ENCODE results near the gene PEX11G. TPM values are rescaled to one million over a fixed set of nuclear protein-coding genes. Genes with fewer than 3 reads are reported as not detected.
"Not testable (repeated sequence)": the region's sequence is repeated elsewhere in the genome, so short reads cannot be mapped to it uniquely, and the experiment has no call there.

PEX11G gene
- total RNA-seq, 1 donor from 2014 or later = 1.4 TPM

DNA sequence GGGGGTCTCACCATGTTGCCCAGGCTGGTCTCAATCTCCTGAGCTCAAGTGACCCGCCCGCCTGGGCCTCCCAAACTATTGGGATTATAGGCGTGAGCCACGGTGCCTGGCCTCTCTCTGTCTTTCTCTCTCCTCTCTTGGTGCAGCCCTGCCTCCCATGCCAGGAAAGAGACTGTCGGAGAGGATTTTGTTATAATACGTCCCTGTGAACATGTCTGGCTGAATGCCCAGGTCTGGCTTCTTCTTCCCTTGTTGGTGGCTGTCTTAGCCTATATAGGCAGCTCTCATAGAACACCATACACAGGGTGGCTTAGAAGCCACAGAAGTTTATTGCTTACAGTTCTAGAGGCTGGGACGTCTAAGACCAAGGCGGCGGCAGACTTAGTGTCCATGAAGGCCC, 46.4 kb downstream of the PEX11G start:
- Mint-ChIP-seq H3K4me3 (no peak overlapping the region), H3K27ac (no peak overlapping the region), H3K4me1 (ENCODE audit: low read depth) (no peaks in the 10 kb centered on the region), H3K9me3 (no peaks in the 10 kb centered on the region), H3K27me3 (ENCODE audit: insufficient read depth) (no peaks in the 10 kb centered on the region), H3K36me3 (ENCODE audit: low read depth) (peaks cover 17% of the 10 kb centered on the region)
- intact Hi-C loops (cut with micrococcal nuclease) = no loop called here
- DNase-seq (ENCODE audit: low spot score) = no peak

GRCh38 chr19:7441468-7442146, 47.2 kb downstream of the PEX11G start:
- Mint-ChIP-seq H3K4me3 (no peak overlapping the region), H3K4me1 (ENCODE audit: low read depth) (no peaks in the 10 kb centered on the region), H3K9me3 (no peaks in the 10 kb centered on the region), H3K27me3 (ENCODE audit: insufficient read depth) (no peaks in the 10 kb centered on the region), H3K36me3 (ENCODE audit: low read depth) (peaks cover 14% of the 10 kb centered on the region), H3K27ac (no peak overlapping the region)
- no peak for DNase-seq (ENCODE audit: low spot score)
- intact Hi-C loops (cut with micrococcal nuclease) = no loop called here

DNA sequence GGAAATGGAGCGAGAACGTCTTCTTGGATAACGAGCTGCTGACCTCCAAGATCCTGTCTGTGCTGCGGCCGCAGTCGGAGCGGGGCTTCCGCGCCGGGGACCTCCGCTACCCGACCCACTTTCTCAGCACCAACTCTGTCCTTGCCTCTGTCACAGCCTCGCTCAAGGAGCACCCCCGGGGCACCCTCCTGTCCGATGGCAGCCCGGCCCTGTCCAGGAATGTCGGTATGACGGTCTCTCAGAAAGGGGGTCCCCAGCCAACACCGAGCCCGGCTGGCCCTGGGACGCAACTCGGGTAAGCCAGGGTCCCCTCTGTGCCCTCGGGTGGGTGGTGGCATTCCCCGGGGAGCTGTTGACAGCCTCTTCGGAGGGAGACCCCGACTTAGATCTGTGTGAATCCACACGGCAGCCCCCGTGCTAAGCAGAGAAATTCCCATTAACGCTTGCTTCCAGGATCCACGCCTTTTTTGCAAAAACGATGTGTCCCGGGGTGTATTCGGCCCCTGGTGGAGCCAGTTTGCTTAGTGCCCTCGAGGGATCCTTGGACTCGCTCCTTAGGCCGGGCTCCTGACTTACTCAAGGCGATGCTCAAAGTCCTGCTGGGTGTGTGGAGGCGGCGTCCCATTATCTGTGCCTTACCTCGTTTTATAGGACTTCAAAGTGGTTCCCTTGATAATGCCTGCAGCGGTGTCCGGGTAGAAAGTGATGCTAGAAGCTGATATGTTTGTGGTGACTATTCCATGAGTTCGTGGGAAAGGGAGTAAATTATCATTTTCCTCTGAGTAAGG, 48.5 kb downstream of the PEX11G start:
- H3K36me3 Mint-ChIP-seq (ENCODE audit: low read depth) = peaks cover 14% of the 10 kb centered on the region
- H3K4me1 Mint-ChIP-seq (ENCODE audit: low read depth) = no peaks in the 10 kb centered on the region
- no peak overlapping the region for H3K27ac Mint-ChIP-seq

GRCh38 chr19:7435586-7435985, 53.2 kb downstream of the PEX11G start:
- Mint-ChIP-seq H3K27me3 (ENCODE audit: insufficient read depth) (no peaks in the 10 kb centered on the region), H3K36me3 (ENCODE audit: low read depth) (peaks cover 2% of the 10 kb centered on the region), H3K4me3 (no peak overlapping the region), H3K27ac (no peak overlapping the region), H3K9me3 (no peaks in the 10 kb centered on the region), H3K4me1 (ENCODE audit: low read depth) (no peaks in the 10 kb centered on the region)
- no peak for DNase-seq (ENCODE audit: low spot score)
- intact Hi-C loops (cut with micrococcal nuclease) = no loop called here

More for the DNA sequence above, 48.5 kb downstream of the PEX11G start:
- intact Hi-C loops (cut with micrococcal nuclease) = no loop called here
- DNase-seq (ENCODE audit: low spot score) = no peak
- no peaks in the 10 kb centered on the region for H3K27me3 Mint-ChIP-seq (ENCODE audit: insufficient read depth)
- no peaks in the 10 kb centered on the region for H3K9me3 Mint-ChIP-seq
- H3K4me3 Mint-ChIP-seq = no peak overlapping the region

DNA sequence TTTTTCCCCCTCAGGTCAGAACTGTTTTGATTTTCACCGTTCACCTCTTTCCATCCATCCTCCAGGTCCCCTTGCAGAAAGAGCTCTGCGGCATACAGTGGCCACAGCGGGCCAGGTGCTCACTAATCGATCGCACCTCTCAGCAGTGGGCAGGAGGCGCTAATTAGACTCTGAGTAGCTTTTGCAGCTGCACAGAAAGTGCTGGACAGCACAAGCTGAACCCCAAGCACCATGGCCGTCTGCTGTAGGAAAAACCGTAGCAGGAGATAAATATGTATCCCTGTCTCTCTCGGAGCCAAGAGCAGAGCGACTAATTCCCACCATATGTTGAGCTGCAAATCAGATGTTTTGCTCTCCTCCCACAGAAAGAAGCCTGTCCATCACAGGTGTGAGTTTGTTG, 54.4 kb downstream of the PEX11G start:
- H3K27ac Mint-ChIP-seq = no peak overlapping the region

DNA sequence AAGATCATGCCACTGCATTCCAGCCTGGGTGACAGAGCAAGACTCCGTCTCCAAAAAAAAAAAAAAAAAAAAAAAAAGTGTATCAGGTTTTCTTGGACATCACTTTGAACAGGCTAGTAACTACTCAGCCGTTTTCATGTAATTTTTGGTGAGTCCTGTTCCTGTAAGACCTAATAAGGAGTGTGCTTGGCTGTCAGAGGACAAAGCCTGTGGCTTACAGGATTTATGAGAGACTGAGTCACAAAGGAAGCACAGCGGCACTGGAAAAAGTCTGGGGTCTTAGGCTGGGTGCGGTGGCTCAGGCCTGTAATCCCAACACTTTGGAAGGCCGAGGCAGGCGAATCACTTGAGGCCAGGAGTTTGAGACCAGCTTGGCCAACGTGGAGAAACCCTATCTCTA, 55.4 kb downstream of the PEX11G start:
- DNase-seq (ENCODE audit: low spot score); H3K36me3 Mint-ChIP-seq (ENCODE audit: low read depth); H3K4me3 Mint-ChIP-seq; H3K27ac Mint-ChIP-seq; H3K9me3 Mint-ChIP-seq; intact Hi-C loops (cut with micrococcal nuclease); H3K4me1 Mint-ChIP-seq (ENCODE audit: low read depth); H3K27me3 Mint-ChIP-seq (ENCODE audit: insufficient read depth): not testable (repeated sequence)

More for the DNA sequence above, 54.4 kb downstream of the PEX11G start:
- H3K4me3 Mint-ChIP-seq = no peak overlapping the region
- H3K4me1 Mint-ChIP-seq (ENCODE audit: low read depth) = no peaks in the 10 kb centered on the region
- no peaks in the 10 kb centered on the region for H3K27me3 Mint-ChIP-seq (ENCODE audit: insufficient read depth)
- H3K9me3 Mint-ChIP-seq = no peaks in the 10 kb centered on the region
- intact Hi-C loops (cut with micrococcal nuclease) = no loop called here
- H3K36me3 Mint-ChIP-seq (ENCODE audit: low read depth) = peaks cover 4% of the 10 kb centered on the region
- DNase-seq (ENCODE audit: low spot score) = no peak

GRCh38 chr19:7429638-7430282, 59.1 kb downstream of the PEX11G start:
- intact Hi-C loops (cut with micrococcal nuclease) = no loop called here
- no peak for DNase-seq (ENCODE audit: low spot score)
- Mint-ChIP-seq H3K9me3 (no peaks in the 10 kb centered on the region), H3K27ac (no peak overlapping the region), H3K27me3 (ENCODE audit: insufficient read depth) (no peaks in the 10 kb centered on the region), H3K36me3 (ENCODE audit: low read depth) (peaks cover 4% of the 10 kb centered on the region), H3K4me3 (no peak overlapping the region), H3K4me1 (ENCODE audit: low read depth) (peaks cover 10% of the 10 kb centered on the region)

DNA sequence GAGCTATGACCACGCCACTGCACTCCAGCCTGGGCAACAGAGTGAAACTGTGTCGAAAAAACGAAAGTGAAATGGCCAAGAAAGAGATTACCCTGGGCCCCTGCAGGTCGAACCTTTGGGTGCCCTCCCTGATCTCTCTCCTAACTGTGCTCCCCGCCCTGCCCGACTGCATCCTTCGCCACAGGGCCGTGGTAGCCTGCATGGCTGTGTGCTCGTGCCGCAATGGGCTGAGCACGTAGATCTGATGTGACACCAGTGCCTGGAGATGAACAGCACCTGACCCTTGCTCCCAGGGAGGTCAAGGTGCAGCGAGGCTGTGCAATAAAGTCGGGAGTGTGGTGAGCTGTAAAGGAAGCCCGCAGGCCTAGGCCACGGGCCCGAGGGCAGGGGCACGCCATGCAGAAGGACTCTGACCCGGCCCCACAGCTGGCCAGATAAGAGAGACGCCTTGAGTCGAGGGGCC, 60.2 kb downstream of the PEX11G start:
- Mint-ChIP-seq H3K27ac (peak overlapping the region; percentile 7), H3K4me3 (no peak overlapping the region), H3K4me1 (ENCODE audit: low read depth) (peaks cover 10% of the 10 kb centered on the region), H3K36me3 (ENCODE audit: low read depth) (peaks cover 4% of the 10 kb centered on the region), H3K9me3 (no peaks in the 10 kb centered on the region), H3K27me3 (ENCODE audit: insufficient read depth) (no peaks in the 10 kb centered on the region)
- intact Hi-C loops (cut with micrococcal nuclease) = loop anchor here (1.0 kb wide), 1 partner anchor 64 kb away; no protein-coding TSS in a partner anchor
- no peak for DNase-seq (ENCODE audit: low spot score)

- Mint-ChIP-seq H3K4me1 (ENCODE audit: low read depth) (peaks cover 10% of the 10 kb centered on the region), H3K27ac (peak overlapping the region; percentile 78)
Observed at GRCh38 chr19:7427944-7428343, 60.9 kb downstream of the PEX11G start.

GRCh38 chr19:7426986-7427385, 61.8 kb downstream of the PEX11G start:
- peak overlapping the region; percentile 70 for H3K27ac Mint-ChIP-seq
- H3K27me3 Mint-ChIP-seq (ENCODE audit: insufficient read depth) = no peaks in the 10 kb centered on the region
- peaks cover 9% of the 10 kb centered on the region for H3K36me3 Mint-ChIP-seq (ENCODE audit: low read depth)
- intact Hi-C loops (cut with micrococcal nuclease) = no loop called here
- peaks cover 10% of the 10 kb centered on the region for H3K4me1 Mint-ChIP-seq (ENCODE audit: low read depth)
- no peaks in the 10 kb centered on the region for H3K9me3 Mint-ChIP-seq
- H3K4me3 Mint-ChIP-seq = no peak overlapping the region
- DNase-seq (ENCODE audit: low spot score) = peak; percentile 17

More at GRCh38 chr19:7427944-7428343, 60.9 kb downstream of the PEX11G start:
- no peaks in the 10 kb centered on the region for H3K27me3 Mint-ChIP-seq (ENCODE audit: insufficient read depth)
- H3K36me3 Mint-ChIP-seq (ENCODE audit: low read depth) = peaks cover 4% of the 10 kb centered on the region
- no peaks in the 10 kb centered on the region for H3K9me3 Mint-ChIP-seq
- DNase-seq (ENCODE audit: low spot score) = no peak
- intact Hi-C loops (cut with micrococcal nuclease) = loop anchor here (1.0 kb wide), 1 partner anchor 64 kb away; no protein-coding TSS in a partner anchor
- H3K4me3 Mint-ChIP-seq = no peak overlapping the region
